ENCODE results near the gene TMED7. TPM values are rescaled to one million over a fixed set of nuclear protein-coding genes. Genes with fewer than 3 reads are reported as not detected.
"Not testable (repeated sequence)": the region's sequence is repeated elsewhere in the genome, so short reads cannot be mapped to it uniquely, and the experiment has no call there.

The TMED7 gene
- total RNA-seq, 1 experiment from 2014 or later: 86.5 TPM

- DNase-seq (ENCODE audit: low spot score): no peak
- no peak overlapping the region for H3K27ac Mint-ChIP-seq
- H3K4me1 Mint-ChIP-seq: peaks cover 11% of the 10 kb centered on the region
- no peaks in the 10 kb centered on the region for H3K36me3 Mint-ChIP-seq
- POLR2A ChIA-PET: no interaction called here
- H3K9me3 Mint-ChIP-seq: peaks cover 3% of the 10 kb centered on the region; the same call in 1 of the 2 replicates
- H3K4me3 Mint-ChIP-seq: no peak overlapping the region
- TF ChIP-seq RELA (CRISPR knock-in tag; IDR thresholded peaks at IDR 0.05; ENCODE audit: borderline replicate concordance) (no peak), E2F4 (CRISPR knock-in tag; IDR thresholded peaks at IDR 0.05; ENCODE audit: borderline replicate concordance, low read depth) (no peak), SMAD3 (CRISPR knock-in tag; IDR thresholded peaks at IDR 0.05; ENCODE audit: borderline replicate concordance) (no peak)
- CTCF ChIA-PET: no interaction called here
- ATAC-seq: no peak
- H3K27me3 Mint-ChIP-seq (ENCODE audit: low read depth): no peaks in the 10 kb centered on the region
These were observed 30.2 kb upstream of the TMED7 start for GRCh38 chr5:115655994-115656393.

- DNase-seq (ENCODE audit: low spot score): no peak
- no peak overlapping the region for H3K4me3 Mint-ChIP-seq
- no peaks in the 10 kb centered on the region for H3K36me3 Mint-ChIP-seq
- peaks cover 4% of the 10 kb centered on the region for H3K4me1 Mint-ChIP-seq
- no peak for ATAC-seq
- no peak overlapping the region for H3K27ac Mint-ChIP-seq
- CTCF ChIA-PET: interaction anchor here (0.7 kb wide), 1 partner anchor 395 kb away, joined by 3 read pairs; no protein-coding TSS in a partner anchor
- H3K9me3 Mint-ChIP-seq: no peaks in the 10 kb centered on the region
- TF ChIP-seq ZNF263 (CRISPR knock-in tag; IDR thresholded peaks at IDR 0.05; ENCODE audit: low read depth) (no peak), ZSCAN18 (CRISPR knock-in tag; IDR thresholded peaks at IDR 0.05) (no peak), ZNF423 (CRISPR knock-in tag; IDR thresholded peaks at IDR 0.05) (no peak), IRF2 (CRISPR knock-in tag; IDR thresholded peaks at IDR 0.05; ENCODE audit: borderline replicate concordance, low read depth) (no peak), IRF1 (CRISPR knock-in tag; IDR thresholded peaks at IDR 0.05) (no peak), TP53 (CRISPR knock-in tag; IDR thresholded peaks at IDR 0.05) (no peak)
- H3K27me3 Mint-ChIP-seq (ENCODE audit: low read depth): no peaks in the 10 kb centered on the region; the same call in 1 of the 2 replicates
- POLR2A ChIA-PET: no interaction called here
These were observed 23.7 kb upstream of the TMED7 start for GRCh38 chr5:115649541-115649940.

- ChIA-PET POLR2A (no interaction called here), CTCF (no interaction called here)
- Mint-ChIP-seq H3K36me3 (no peaks in the 10 kb centered on the region), H3K4me1 (peaks cover 4% of the 10 kb centered on the region), H3K9me3 (no peaks in the 10 kb centered on the region), H3K4me3 (no peak overlapping the region), H3K27ac (no peak overlapping the region), H3K27me3 (ENCODE audit: low read depth) (no peaks in the 10 kb centered on the region; the same call in 1 of the 2 replicates)
- no peak for DNase-seq (ENCODE audit: low spot score)
- TF ChIP-seq FOXP4 (CRISPR knock-in tag; IDR thresholded peaks at IDR 0.05) (no peak), NR2C2 (CRISPR knock-in tag; IDR thresholded peaks at IDR 0.05) (no peak), ZNF671 (CRISPR knock-in tag; IDR thresholded peaks at IDR 0.05) (no peak), TCF7 (CRISPR knock-in tag; IDR thresholded peaks at IDR 0.05; ENCODE audit: low read depth) (no peak), KAT7 (CRISPR knock-in tag; IDR thresholded peaks at IDR 0.05; ENCODE audit: borderline replicate concordance) (no peak), CBFB (CRISPR knock-in tag; IDR thresholded peaks at IDR 0.05; ENCODE audit: low read depth) (no peak), NFATC4 (CRISPR knock-in tag; IDR thresholded peaks at IDR 0.05) (no peak), GABPB1 (CRISPR knock-in tag; IDR thresholded peaks at IDR 0.05) (peak; percentile 30; the same call in 1 of the 2 replicates)
- no peak for ATAC-seq
These were observed 22.2 kb upstream of the TMED7 start for GRCh38 chr5:115648056-115648455.

GRCh38 chr5:115645386-115645785 is 19.6 kb upstream of the TMED7 start:
- POLR2A ChIA-PET; H3K36me3 Mint-ChIP-seq; H3K9me3 Mint-ChIP-seq; H3K27ac Mint-ChIP-seq; H3K27me3 Mint-ChIP-seq (ENCODE audit: low read depth); DNase-seq (ENCODE audit: low spot score); H3K4me1 Mint-ChIP-seq; H3K4me3 Mint-ChIP-seq; ATAC-seq: not testable (repeated sequence)
- CTCF ChIA-PET: interaction anchor here (0.9 kb wide), 1 partner anchor 125 kb away, joined by 3 read pairs; no protein-coding TSS in a partner anchor
